ENCODE data around the gene COPE. TPM values are rescaled to one million over a fixed set of nuclear protein-coding genes. Genes with fewer than 3 reads are reported as not detected.

The COPE gene
- total and polyA plus RNA-seq, 2 of the 8 experiments (the other 6 are each of a cell fraction or from before 2014, with no cell fraction given): 178 to 356 TPM

DNA sequence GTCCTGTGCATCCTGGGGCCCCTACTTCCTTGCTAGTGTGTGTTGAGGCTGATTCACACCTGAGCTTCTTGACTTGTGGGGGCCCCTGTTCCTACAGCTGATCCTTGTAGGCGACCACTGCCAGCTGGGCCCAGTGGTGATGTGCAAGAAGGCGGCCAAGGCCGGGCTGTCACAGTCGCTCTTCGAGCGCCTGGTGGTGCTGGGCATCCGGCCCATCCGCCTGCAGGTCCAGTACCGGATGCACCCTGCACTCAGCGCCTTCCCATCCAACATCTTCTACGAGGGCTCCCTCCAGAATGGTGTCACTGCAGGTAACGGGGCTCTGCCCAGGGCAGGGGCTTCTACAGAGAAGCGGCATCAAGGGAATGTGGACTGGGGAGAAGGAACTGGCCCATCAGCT, 62.0 kb downstream of the COPE start:
- ChIA-PET POLR2A (ENCODE audit: partially characterized antibody) (interaction anchor here (1.2 kb wide), 1 partner anchor 264 kb away, joined by 3 read pairs; no protein-coding TSS in a partner anchor), CTCF (ENCODE audit: partially characterized antibody) (interaction anchor here (1.0 to 15.1 kb wide), 7 partner anchors 9 to 172 kb away, joined by 3 to 247 read pairs (median 4); no protein-coding TSS in a partner anchor)
- Histone ChIP-seq H2BK120ac (replicated peaks; ENCODE audit: low read depth, low read length) (no peak overlapping the region), H3K4ac (replicated peaks; ENCODE audit: insufficient read length, low read depth, low read length) (no peak overlapping the region), H3K23me2 (ENCODE audit: low read depth, low read length) (no peaks in the 10 kb centered on the region), H3K56ac (replicated peaks; ENCODE audit: insufficient read length, low read depth, low read length) (no peak overlapping the region), H2BK15ac (ENCODE audit: low read length) (no peak overlapping the region), H3K79me2 (ENCODE audit: control insufficient read depth in 1 of 2, insufficient read depth in 2 of 2, low read length in 2 of 2) (no peaks in the 10 kb centered on the region), H4K91ac (replicated peaks; ENCODE audit: insufficient read length, low read length) (no peak overlapping the region), H3K4me3 (ENCODE audit: extremely low read depth in 1 of 4, insufficient read depth in 2 of 4, low read depth in 3 of 4, low read length in 4 of 4) (no peak overlapping the region), H3K14ac (ENCODE audit: insufficient read length) (no peak overlapping the region), H4K20me1 (replicated peaks in 1 of 2; ENCODE audit: control insufficient read depth in 1 of 2, insufficient read depth in 2 of 2, low read length in 2 of 2) (peaks cover 16 to 27% of the 10 kb centered on the region in 2 experiments), H4K5ac (ENCODE audit: insufficient read length, low read depth, low read length) (no peak overlapping the region), H4K8ac (ENCODE audit: extremely low read depth, insufficient read depth, low read length) (no peak overlapping the region), H2AFZ (ENCODE audit: low read length) (no peak overlapping the region), H3K27me3 (replicated peaks in 1 of 4; ENCODE audit: control insufficient read depth in 3 of 4, extremely low read depth in 1 of 4, insufficient read depth in 3 of 4, low read length in 3 of 4) (no peaks in the 10 kb centered on the region), H2BK12ac (ENCODE audit: low read depth, low read length) (no peak overlapping the region), H3K27ac (ENCODE audit: low read depth, low read length) (no peak overlapping the region), H3K79me1 (ENCODE audit: low read depth, low read length) (no peaks in the 10 kb centered on the region), H3K18ac (ENCODE audit: extremely low read depth, low read length) (no peak overlapping the region), H3K4me1 (replicated peaks in 1 of 4; ENCODE audit: control insufficient read depth in 3 of 4, insufficient read depth in 4 of 4, low read length in 3 of 4) (no peaks in the 10 kb centered on the region), H3K9me3 (ENCODE audit: insufficient read depth in 2 of 2, low read depth in 1 of 2, low read length in 1 of 2) (no peaks in the 10 kb centered on the region), H3K4me2 (ENCODE audit: insufficient read depth in 1 of 2, low read depth in 2 of 2, low read length in 2 of 2) (no peak overlapping the region), H3K36me3 (ENCODE audit: control insufficient read depth in 2 of 4, insufficient read depth in 4 of 4, low read length in 3 of 4) (peaks cover 57 to 88% (median 84%) of the 10 kb centered on the region in 4 experiments), H2BK20ac (ENCODE audit: low read length) (no peak overlapping the region), H2BK5ac (ENCODE audit: low read depth, low read length) (no peak overlapping the region), H3K9ac (replicated peaks in 1 of 4; ENCODE audit: extremely low read depth in 1 of 4, low read depth in 3 of 4, low read length in 3 of 4) (no peak overlapping the region), H2AK5ac (ENCODE audit: low read depth, low read length) (no peak overlapping the region), H3K23ac (ENCODE audit: insufficient read length) (no peak overlapping the region)
- no peak for DNase-seq (ENCODE audit: low read depth in 1 of 2, low spot score in 2 of 2)
- WGBS, 2 experiments (ENCODE audit: extremely low coverage in 1 of 2, insufficient coverage in 1 of 2, insufficient read length in 1 of 2, insufficient replicate concordance in 2 of 2, low coverage in 1 of 2, low lambda C conversion rate in 2 of 2, missing lambda C conversion rate in 1 of 2): 93% methylated on average over 13 of the region's 13 CpGs; no CpG with 5 or more reads in 1 of the 2 experiments
- FAIRE-seq: no peak
- TF ChIP-seq SAP30 (IDR thresholded peaks at IDR 0.05; ENCODE audit: insufficient read depth, insufficient replicate concordance, low read length) (no peak), POU5F1 (IDR thresholded peaks at IDR 0.05; ENCODE audit: low read depth, low read length) (no peak), CHD2 (IDR thresholded peaks at IDR 0.05; ENCODE audit: low read length) (no peak), NANOG (IDR thresholded peaks at IDR 0.05; ENCODE audit: insufficient read depth, low read depth, low read length, poor library complexity, severe bottlenecking) (no peak), ASH2L (IDR thresholded peaks at IDR 0.05; ENCODE audit: low read length) (no peak), BRCA1 (IDR thresholded peaks at IDR 0.05; ENCODE audit: low read depth, low read length) (no peak)
- TF ChIP-seq, protein P1, sequence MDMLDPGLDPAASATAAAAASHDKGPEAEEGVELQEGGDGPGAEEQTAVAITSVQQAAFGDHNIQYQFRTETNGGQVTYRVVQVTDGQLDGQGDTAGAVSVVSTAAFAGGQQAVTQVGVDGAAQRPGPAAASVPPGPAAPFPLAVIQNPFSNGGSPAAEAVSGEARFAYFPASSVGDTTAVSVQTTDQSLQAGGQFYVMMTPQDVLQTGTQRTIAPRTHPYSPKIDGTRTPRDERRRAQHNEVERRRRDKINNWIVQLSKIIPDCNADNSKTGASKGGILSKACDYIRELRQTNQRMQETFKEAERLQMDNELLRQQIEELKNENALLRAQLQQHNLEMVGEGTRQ (IDR thresholded peaks at IDR 0.05; ENCODE audit: low read length): no peak
